ENCODE measurements around the gene TMTC1.
"Not testable (repeated sequence)": the region's sequence is repeated elsewhere in the genome, so short reads cannot be mapped to it uniquely, and the experiment has no call there.

TMTC1 gene

DNA sequence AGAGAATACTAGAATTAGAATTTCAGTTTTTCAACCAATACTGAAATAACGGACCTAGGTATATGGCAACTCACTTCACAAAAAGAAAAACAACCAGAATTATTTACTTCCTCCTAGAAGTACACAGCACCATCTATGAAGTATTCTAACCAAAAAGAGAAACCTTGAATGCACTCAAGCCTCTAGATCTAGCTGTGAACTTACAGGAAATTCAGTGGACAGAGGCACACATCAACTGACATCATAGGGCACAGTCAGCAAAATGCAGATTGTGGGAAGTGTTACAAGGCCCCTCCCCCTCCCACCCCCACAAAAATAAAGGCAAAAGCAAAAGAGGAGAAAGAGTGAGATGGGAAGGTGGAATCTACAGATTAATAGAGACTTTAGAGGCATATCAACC, 102.4 kb downstream of the TMTC1 start:
- DNase-seq, result no peak
- intact Hi-C loops (cut with DNase I), result no loop called here

DNA sequence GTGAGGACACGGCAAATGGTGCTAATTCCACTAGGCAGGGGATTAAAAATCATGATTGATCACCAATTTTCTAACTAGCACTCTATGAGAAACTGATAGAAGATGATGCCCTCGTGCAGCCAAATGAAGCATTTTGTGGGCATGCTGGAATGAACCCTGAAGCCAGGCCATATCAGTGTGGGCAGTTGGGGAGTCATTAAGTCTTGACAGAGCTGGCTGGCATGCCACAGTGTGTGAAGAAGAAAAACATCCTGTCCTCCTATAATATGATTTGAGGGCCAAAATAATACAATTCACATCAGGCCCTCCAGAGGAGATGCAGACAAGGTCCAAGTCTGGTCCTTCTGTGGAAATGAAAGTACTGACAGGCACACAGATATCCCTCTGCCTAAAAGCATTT, 107.1 kb downstream of the TMTC1 start:
- intact Hi-C loops (cut with DNase I), result no loop called here
- no peak for DNase-seq

DNA sequence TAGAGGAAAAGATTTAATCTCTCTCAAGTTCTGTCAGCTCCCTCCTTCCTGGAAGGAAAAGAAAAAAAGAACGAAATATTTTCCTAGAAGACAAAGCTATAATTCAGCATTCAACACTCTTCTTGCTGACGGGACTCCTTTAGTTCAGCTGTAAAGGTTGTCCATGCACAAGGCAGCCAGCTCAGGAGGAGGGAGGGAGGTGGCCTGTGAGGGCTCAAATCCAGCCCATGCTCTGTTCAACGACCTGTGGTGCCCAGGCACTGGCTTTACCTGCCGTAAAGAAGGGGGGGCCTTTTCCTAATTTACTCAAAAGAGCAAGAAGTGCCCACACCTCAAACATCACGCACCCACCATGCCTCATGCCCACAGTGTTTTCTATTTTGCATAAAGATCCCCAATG, 109.3 kb downstream of the TMTC1 start:
- intact Hi-C loops (cut with DNase I), result no loop called here
- no peak for DNase-seq

DNA sequence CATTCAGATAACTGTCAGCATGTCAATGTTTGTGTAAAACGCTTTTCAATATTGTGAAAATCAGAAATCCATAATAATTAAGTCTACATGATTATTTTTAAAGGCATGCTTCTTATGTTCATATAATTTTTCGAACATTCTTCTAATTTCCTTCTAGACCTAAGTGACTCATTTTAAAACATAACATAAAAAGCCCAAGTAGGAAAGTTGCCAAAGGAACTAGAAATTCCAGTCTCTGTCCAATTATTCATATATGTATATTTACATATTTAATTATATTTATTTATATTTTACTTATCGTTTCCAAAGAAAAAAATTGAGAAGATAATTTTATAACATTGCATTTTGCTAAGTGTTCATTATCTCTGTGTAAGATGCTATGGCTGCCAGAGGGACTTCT, 110.4 kb downstream of the TMTC1 start:
- intact Hi-C loops (cut with DNase I), result no loop called here

DNA sequence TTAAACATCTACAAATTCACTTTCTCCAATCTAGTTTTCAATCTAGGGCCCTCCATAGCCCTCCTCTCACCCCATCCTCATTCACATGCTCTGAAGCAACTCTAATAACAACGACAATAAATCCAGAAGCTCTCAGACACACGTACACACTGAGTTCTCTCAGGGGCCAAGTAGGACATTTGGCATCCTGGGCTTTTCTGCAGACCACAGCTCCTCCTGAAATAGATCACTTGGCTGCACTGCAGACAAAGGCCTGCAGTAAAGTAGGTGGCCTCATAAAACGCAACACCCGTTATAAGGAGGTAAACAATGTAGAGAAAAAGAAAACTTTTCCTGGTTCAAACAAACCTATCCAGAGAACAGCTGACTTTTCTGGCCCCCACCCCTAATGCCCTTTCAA, 111.2 kb downstream of the TMTC1 start:
- intact Hi-C loops (cut with DNase I), result no loop called here
- no peak for DNase-seq

More for the DNA sequence above, 110.4 kb downstream of the TMTC1 start:
- DNase-seq, result no peak

DNA sequence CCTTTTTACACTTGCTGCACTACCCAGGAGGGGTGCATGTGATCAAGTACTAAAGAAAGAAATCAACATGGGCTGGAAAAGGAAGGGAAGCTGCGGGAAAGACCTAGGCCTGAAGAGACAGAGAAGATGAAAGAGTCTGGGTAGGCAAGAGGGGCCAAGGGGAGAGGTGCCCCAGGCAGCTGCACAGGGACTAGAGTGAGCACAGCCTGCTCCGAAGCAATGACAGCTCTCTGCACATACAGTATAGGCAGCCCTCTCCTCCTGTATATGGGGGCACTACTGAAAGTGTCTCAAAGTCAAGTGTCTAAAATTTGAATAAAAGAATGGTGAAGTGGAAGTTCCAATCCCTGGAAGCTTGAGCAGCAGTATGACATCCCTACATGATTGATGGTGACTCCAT, 112.0 kb downstream of the TMTC1 start:
- no peak for DNase-seq
- intact Hi-C loops (cut with DNase I), result no loop called here

DNA sequence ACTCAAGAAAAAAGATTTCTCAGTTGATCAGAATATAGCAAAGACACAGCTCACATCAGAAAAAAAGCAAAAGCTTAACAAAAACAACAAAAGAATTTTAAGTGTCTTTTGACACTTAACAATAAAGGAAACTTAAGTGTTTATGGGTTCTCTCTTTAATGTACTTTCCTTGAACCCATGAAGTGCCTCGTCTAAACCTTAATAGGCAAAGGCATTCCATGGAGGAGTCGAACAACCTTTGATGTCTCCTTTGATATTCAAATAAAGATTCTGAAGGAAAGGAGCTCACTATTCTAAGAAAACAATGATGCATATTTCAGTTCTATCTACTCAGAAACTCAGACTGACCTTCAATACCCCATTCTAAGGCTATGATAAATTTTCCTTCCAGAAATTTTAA, 116.7 kb downstream of the TMTC1 start:
- intact Hi-C loops (cut with DNase I), result no loop called here
- DNase-seq, result no peak

DNA sequence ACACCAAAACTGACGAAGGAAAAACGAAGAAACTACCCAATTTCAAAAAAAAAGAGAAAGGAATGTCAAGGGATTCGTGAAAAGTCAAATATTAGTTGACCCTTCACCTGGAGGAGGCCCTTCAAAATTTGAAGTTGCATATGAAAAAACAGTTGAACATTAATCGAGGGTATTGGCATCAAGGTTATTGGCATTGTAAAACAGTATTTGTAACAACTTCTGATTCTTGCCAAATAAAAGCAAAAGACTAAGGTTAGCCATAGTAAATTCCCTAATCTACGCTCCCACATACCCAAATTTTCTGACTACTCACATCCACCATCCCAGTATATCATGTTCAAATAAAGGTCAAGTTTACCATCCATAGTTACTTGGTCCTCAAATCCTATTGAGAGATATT, 118.6 kb downstream of the TMTC1 start:
- no peak for DNase-seq
- intact Hi-C loops (cut with DNase I), result no loop called here

DNA sequence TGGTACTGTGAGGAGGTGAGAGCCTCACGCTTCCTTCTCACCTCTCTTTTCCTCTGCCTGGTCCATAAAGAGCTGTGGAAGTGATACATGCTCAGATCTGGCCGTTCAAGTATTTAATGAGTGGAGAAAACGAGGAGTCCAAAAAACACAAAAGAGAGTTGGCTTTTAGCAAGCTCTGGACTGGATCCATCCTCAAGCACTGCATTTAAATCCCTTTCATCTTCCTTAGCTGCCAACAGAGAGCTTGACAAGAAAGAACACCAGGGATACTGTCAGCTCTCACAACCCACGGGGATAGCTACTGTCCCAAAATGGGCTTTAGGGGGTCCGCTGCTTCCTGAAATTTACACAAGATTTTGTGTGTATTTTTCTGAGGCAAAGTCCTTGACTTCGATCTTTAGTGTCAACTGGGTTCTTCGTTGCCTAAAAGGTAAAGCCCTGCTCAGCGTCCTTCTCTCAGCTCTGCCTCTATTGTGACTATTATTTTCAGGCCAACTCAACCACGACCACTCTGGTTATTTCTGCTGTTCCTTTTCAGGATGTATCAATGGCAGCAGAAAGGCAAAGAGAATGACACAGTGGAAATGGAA, 120.9 kb downstream of the TMTC1 start:
- intact Hi-C loops (cut with DNase I), result no loop called here
- DNase-seq, result no peak

DNA sequence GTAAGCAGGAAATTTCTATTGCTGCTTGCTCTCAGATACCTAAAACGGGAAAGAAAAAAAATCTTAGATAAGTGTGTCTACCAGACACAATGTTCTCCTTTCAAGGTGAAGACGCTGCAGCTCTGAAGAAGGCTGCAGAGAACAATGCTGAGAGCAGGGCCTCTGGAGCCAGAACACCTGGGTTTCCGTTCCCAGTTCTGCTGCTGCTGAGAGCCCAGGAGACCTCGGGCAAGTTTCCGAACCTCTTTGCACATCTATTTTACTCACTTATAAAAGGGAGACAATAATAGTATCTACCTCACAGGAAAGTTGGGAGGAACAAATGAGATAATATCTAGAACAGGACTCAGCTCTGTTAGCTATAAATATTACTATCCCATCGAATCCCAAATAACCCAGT, 122.9 kb downstream of the TMTC1 start:
- DNase-seq, result no peak
- intact Hi-C loops (cut with DNase I), result no loop called here

DNA sequence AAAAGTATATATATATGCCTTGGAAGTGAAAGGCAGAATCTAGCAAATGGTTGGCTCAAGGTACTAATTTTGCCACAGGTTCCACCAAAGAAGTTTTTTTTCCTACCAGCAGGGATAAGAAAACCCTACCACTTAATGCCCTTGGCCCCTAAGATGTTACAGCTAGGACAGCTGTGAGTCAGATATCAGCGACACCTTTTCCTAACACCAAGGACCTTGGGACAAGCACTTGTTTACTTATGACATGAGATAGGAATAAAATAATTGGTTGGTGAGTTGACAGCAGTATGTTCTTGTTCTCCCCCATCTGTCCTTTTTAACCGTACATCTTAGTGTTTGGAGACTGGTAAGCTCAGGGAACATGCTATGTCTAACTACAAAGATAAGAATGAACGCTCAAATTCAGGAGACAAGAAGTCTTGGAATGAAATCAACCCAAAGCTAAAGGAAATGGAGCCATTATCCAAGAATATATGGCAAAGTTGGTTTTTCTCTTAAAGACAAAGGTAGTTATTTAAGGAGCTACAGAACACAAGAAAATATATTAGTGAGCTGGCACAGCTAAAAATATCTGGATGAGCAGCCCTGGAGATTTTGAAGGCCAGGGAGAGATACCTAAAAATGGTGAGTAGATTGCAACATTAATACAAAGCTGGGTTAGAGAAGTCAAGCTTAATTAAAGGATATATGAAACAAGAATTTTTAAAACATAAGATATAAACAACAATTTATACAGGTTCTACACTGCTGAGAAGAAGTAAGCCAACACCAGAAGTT, 126.8 kb downstream of the TMTC1 start:
- intact Hi-C loops (cut with DNase I), result no loop called here
- no peak for DNase-seq

DNA sequence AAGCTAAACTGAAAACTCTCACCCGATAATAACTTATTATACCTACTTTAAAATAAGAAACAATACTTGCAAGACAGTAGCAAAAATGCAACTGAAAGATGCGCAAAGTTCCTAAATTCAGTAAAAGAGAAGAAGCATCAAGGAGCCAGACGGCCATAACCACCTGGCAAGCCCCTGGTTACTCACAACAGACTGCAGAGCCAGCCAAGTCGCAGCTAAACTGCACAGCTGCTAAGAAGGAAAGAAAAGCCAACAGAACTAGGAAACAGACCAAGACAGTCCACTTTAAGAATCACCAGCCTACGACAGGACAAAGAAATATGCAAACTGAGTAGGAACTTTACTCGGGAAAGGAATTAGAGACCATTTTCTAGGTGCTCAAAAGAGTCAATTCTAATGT, 127.9 kb downstream of the TMTC1 start:
- DNase-seq, result peak in 5 of 10 donors; percentile 24 to 85 (median 38)
- intact Hi-C loops (cut with DNase I), result no loop called here

DNA sequence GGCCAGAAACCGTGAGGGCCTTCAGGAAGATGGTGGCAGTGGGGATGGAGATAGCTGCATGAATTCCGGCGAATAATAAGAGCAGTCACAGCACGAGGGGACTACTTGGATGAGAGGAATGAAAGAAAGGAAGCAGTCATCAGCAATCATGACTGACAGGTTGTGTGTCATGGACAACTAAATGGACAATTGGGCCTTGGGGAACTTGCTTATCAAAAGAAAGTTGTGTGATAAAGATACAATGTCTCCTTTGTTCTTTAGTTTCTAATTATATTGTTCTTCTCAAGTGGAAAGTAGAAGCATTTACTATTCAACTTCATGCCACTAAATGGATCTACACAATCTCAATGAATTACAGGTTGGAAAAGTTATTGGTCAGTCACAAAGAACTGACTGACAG, 130.5 kb downstream of the TMTC1 start:
- intact Hi-C loops (cut with DNase I), result no loop called here
- no peak for DNase-seq

DNA sequence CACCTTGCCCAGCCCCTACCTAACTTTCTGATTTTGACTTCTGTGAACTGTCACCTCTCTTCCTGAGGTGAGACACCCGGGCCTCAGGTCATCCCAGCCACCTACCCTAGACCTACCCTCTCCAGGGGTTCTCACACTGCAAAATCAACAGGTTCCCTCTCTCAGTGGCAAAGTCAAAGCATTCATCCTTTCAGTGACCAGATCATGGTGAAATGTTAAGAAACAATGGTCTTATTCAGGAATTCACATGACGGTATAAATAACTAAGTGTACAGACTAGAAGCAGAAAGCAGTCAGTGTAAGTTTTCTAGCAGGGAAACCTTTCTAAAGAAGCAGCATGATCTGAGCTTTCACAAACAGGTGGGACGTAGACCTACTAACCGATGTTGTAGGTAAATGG, 133.4 kb downstream of the TMTC1 start:
- intact Hi-C loops (cut with DNase I), result no loop called here
- DNase-seq, result no peak

DNA sequence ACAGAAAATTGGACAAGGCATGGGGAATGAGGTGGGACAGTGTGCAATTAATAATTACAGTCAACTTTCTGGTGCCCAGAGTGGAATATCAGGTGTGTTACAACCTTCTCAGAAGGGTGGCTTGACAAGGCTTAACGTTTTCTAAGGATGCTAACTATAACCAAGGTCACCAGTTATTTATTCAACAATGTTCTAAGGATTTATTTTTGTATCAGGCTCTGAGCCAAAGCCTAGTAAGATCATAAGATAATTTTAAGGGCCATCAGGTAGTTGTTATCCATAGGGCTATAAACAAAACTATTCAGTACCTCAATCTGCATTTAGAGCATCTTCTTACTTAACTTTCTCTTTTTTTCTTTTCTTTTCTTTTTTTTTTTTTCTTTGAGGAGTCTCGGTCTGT, 134.0 kb downstream of the TMTC1 start:
- intact Hi-C loops (cut with DNase I), result no loop called here
- no peak for DNase-seq

DNA sequence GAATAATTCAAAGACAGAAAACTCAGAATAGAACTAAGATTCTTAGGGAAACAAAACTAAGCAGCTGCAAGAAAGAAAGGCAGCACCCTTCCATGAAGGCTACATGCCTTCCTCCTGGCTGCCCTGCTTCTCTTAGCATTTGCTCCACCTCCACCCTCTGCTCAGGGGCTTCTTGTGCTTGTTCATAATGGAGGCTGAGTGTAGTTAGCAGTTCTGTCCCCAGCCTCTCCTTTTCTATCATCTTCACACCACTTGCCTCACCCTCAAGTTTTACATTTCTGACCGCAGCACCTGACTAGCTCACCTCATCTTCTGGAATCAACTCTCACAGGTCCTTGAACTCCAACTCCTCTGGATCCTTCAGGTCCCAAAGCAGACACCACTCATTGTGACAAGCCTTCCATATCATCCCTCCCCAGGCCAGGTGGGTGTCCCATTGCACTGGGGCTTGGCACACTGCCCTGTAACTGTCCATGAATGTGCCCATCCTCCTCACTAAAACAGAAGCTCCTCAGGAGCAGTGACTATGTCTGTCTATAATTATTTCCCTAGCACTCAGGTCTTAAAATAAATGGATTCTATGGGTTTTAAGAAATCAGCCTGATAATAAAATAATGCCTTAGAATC, 139.1 kb downstream of the TMTC1 start:
- intact Hi-C loops (cut with DNase I), result no loop called here
- no peak for DNase-seq

DNA sequence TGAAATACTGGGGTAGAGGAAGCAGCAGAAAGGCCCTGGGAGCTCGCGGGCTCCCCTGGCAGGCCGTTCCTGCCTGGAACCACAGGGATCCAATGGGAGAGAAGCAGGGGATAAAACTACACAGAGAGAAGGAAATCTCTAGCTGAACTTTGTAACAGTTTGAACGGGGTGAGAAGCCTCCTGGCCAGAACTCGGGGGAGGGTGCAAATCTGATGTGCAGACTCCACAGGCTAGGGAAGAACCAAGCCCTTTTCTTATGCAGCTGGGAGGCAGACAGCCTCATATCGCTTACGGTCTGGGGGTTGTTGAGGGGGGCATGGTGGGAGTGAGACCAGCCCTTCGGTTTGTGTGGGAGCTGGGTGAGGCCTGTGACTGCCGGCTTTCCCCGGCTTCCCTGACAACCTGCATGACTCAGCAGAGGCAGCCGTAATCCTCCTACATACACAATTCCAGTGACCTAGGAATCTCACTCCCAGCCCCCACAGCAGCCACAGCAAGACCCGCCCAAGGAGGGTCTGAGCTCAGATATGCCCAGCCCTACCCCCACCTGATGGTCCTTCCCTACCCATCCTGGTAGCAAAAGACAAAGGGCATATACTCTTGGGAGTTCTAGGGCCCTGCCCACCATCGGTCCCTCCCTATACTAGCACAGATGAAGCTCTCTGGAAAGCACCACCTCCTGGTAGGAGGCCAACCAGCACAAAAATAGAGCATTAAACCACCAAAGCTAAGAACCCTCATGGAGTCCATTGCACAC, 143.0 kb downstream of the TMTC1 start:
- intact Hi-C loops (cut with DNase I), result no loop called here
- DNase-seq, result peak in 2 of 10 donors; percentile 8 to 66

DNA sequence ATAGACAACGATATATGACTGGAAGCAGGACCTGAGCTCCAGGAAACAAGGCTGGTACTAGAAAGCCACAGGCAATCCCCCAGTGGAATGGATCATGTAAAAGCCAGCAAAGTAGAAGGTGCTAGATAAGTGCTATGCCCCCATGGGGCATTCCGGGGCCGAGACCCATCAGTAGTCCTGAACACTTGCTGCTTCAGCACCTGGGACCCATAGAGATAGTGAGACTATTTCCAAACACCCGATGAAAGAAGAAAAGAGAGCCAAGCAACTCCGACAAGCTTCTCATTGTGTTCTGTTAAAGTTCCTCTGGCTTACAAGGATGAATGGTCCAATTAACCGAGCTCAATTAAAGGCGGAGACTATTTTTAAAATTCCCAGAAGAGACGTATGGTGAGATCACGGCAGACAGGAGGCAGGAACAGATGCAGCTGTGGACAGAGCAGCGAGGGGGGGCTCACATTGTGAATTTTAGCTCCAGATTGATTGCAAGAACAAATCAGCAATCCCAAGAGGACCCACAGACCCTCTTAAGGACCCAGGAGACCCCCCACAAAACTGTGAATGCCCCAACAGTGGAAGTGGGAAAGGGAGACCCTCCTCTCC, 143.7 kb downstream of the TMTC1 start:
- intact Hi-C loops (cut with DNase I), result no loop called here
- no peak for DNase-seq

DNA sequence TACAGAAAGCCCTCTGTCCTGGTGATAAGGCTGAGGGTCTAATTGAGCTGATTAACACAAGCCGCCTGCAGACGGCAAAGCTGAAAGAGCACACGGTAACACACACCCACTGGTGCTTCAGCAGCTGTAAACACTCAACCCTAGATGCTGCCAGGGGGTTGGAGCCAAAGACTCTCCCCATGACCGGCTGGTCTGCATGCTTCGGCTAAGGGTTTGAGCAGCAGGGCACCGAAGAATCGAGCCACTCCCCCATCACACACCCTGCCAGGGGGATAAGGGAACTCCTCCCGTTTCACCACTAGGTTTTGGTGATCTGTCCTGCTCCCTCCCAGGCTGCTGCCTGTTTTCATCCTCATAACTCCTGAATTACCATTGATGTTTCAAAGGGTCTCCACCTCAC, 145.2 kb downstream of the TMTC1 start:
- DNase-seq, result no peak
- intact Hi-C loops (cut with DNase I), result no loop called here

DNA sequence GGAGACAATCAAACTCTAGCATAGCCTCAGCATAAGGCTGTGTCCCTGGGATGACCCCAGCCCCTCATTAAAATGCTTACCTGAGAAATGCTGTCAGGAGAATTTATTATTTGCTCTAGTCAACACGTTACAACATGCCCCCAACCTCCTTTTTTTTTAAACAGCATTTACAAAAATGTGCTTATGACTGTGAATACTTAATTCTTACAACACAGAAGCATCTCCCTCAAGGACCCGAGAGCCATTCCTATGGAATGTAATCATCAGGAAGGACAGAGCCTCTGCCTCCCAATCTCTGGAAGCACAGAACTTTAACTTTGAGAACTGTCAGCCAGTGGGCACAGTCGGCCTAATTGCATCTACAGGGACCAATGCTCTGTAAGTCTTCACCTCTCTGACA, 149.7 kb downstream of the TMTC1 start:
- intact Hi-C loops (cut with DNase I), result no loop called here
- DNase-seq, result no peak

DNA sequence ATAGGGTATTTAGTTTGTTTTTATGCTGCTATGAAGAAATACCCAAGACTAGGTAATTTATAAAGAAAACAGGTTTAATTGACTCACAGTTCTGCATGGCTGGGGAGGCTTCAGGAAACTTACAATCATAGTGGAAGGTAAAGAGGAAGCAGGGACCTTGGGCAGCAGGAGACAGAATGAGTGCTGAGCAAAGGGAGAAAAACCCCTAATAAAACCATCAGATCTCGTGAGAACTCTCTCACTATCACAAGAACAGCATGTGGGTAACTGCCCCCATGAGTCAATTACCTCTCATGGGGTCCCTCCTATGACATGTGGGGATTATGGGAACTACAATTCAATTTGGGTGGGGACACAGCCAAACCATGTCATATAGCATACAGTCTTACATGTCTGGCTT, 153.6 kb downstream of the TMTC1 start:
- DNase-seq; intact Hi-C loops (cut with DNase I): not testable (repeated sequence)
